ENCODE measurements around the gene CA9.

Gene CA9

GRCh38 chr9:35675732-35676392 lies 2.1 kb downstream of the CA9 start:
- DNase-seq (ENCODE audit: low spot score), result no peak

GRCh38 chr9:35679091-35679490 lies 5.4 kb downstream of the CA9 start:
- no peak for DNase-seq (ENCODE audit: low spot score)

GRCh38 chr9:35679766-35680330 lies 6.1 kb downstream of the CA9 start:
- no peak for DNase-seq (ENCODE audit: low spot score)

- no peak for DNase-seq (ENCODE audit: low spot score)
Observed at GRCh38 chr9:35680331-35681105, 6.8 kb downstream of the CA9 start.

- DNase-seq (ENCODE audit: low spot score), result no peak
Observed at GRCh38 chr9:35681341-35682002, 7.7 kb downstream of the CA9 start.

GRCh38 chr9:35682051-35682450 lies 8.3 kb downstream of the CA9 start:
- DNase-seq (ENCODE audit: low spot score), result no peak

GRCh38 chr9:35682520-35683315 lies 9.0 kb downstream of the CA9 start:
- no peak for DNase-seq (ENCODE audit: low spot score)

- no peak for DNase-seq (ENCODE audit: low spot score)
Observed at GRCh38 chr9:35683323-35683722, 9.6 kb downstream of the CA9 start.

- no peak for DNase-seq (ENCODE audit: low spot score)
Observed at GRCh38 chr9:35684921-35685320, 11.2 kb downstream of the CA9 start.

GRCh38 chr9:35685506-35685905 lies 11.8 kb downstream of the CA9 start:
- DNase-seq (ENCODE audit: low spot score), result no peak

GRCh38 chr9:35686222-35687203 lies 12.8 kb downstream of the CA9 start:
- no peak for DNase-seq (ENCODE audit: low spot score)

GRCh38 chr9:35687306-35687705 lies 13.6 kb downstream of the CA9 start:
- DNase-seq (ENCODE audit: low spot score), result no peak

GRCh38 chr9:35687972-35688557 lies 14.3 kb downstream of the CA9 start:
- DNase-seq (ENCODE audit: low spot score), result no peak

GRCh38 chr9:35688558-35689541 lies 15.1 kb downstream of the CA9 start:
- peak; percentile 89 for DNase-seq (ENCODE audit: low spot score)

- DNase-seq (ENCODE audit: low spot score), result no peak
Observed at GRCh38 chr9:35689542-35690293, 16.0 kb downstream of the CA9 start, which contains the start of gene TPM2. TSS of gene TPM2 (minus strand) at chr9:35689925. CDS start at chr9:35689817, 108 bp downstream.

GRCh38 chr9:35690294-35690613 lies 16.5 kb downstream of the CA9 start:
- DNase-seq (ENCODE audit: low spot score), result no peak

- peak; percentile 55 for DNase-seq (ENCODE audit: low spot score)
Observed at GRCh38 chr9:35690614-35691333, 17.0 kb downstream of the CA9 start.

GRCh38 chr9:35691334-35691650 lies 17.6 kb downstream of the CA9 start:
- DNase-seq (ENCODE audit: low spot score), result no peak
